Measurements from ENCODE around the gene ZNF428.
"Not testable (repeated sequence)": the region's sequence is repeated elsewhere in the genome, so short reads cannot be mapped to it uniquely, and the experiment has no call there.

Gene ZNF428

GRCh38 chr19:43619262-43620060 lies at the start of gene ZNF428:
Gene ZNF428, minus strand, starts transcription at chr19:43619629. Its CDS starts 5,325 bp downstream, at chr19:43614304.
- DNase-seq (ENCODE audit: low read depth in 3 of 3), result peak; percentile 77 to 85 (median 79)

- DNase-seq (ENCODE audit: low read depth in 3 of 3), result peak; percentile 90 to 98 (median 97)
Measured at GRCh38 chr19:43668406-43669109, 49.1 kb upstream of the ZNF428 start.

GRCh38 chr19:43667876-43668405 lies 48.5 kb upstream of the ZNF428 start:
- DNase-seq (ENCODE audit: low read depth in 3 of 3), result peak in 1 of 3 donors; percentile 96

- no peak for DNase-seq (ENCODE audit: low read depth in 3 of 3)
Measured at GRCh38 chr19:43667126-43667875, 47.9 kb upstream of the ZNF428 start.

GRCh38 chr19:43664018-43664417 lies 44.6 kb upstream of the ZNF428 start:
- no peak for DNase-seq (ENCODE audit: low read depth in 3 of 3)

GRCh38 chr19:43662487-43662886 lies 43.1 kb upstream of the ZNF428 start:
- no peak for DNase-seq (ENCODE audit: low read depth in 3 of 3)

- no peak for DNase-seq (ENCODE audit: low read depth in 3 of 3)
Measured at GRCh38 chr19:43660971-43661360, 41.5 kb upstream of the ZNF428 start.

- DNase-seq (ENCODE audit: low read depth in 3 of 3), result no peak
Measured at GRCh38 chr19:43660301-43660970, 41.0 kb upstream of the ZNF428 start.

- DNase-seq (ENCODE audit: low read depth in 3 of 3), result no peak
Measured at GRCh38 chr19:43658494-43658893, 39.1 kb upstream of the ZNF428 start.

GRCh38 chr19:43658001-43658400 lies 38.6 kb upstream of the ZNF428 start:
- DNase-seq (ENCODE audit: low read depth in 3 of 3), result no peak

GRCh38 chr19:43656436-43656835 lies 37.0 kb upstream of the ZNF428 start:
- no peak for DNase-seq (ENCODE audit: low read depth in 3 of 3)

GRCh38 chr19:43652546-43652874 lies 33.1 kb upstream of the ZNF428 start:
- DNase-seq (ENCODE audit: low read depth in 3 of 3), result no peak

GRCh38 chr19:43651758-43652545 lies 32.5 kb upstream of the ZNF428 start:
- peak in 1 of 3 donors; percentile 40 for DNase-seq (ENCODE audit: low read depth in 3 of 3)

- not testable (repeated sequence) for DNase-seq (ENCODE audit: low read depth in 3 of 3)
Measured at GRCh38 chr19:43650276-43650675, 30.8 kb upstream of the ZNF428 start.

- DNase-seq (ENCODE audit: low read depth in 3 of 3), result no peak
Measured at GRCh38 chr19:43649514-43649913, 30.1 kb upstream of the ZNF428 start.

GRCh38 chr19:43648633-43649032 lies 29.2 kb upstream of the ZNF428 start:
- DNase-seq (ENCODE audit: low read depth in 3 of 3), result no peak

- no peak for DNase-seq (ENCODE audit: low read depth in 3 of 3)
Measured at GRCh38 chr19:43644181-43644580, 24.8 kb upstream of the ZNF428 start.

- DNase-seq (ENCODE audit: low read depth in 3 of 3), result no peak
Measured at GRCh38 chr19:43643326-43643725, 23.9 kb upstream of the ZNF428 start.

GRCh38 chr19:43642531-43642930 lies 23.1 kb upstream of the ZNF428 start:
- DNase-seq (ENCODE audit: low read depth in 3 of 3), result no peak

- no peak for DNase-seq (ENCODE audit: low read depth in 3 of 3)
Measured at GRCh38 chr19:43641333-43641732, 21.9 kb upstream of the ZNF428 start.

- no peak for DNase-seq (ENCODE audit: low read depth in 3 of 3)
Measured at GRCh38 chr19:43640424-43640757, 21.0 kb upstream of the ZNF428 start.
